Hepatocyte (in vitro differentiated cells): ENCODE measurements around the gene CELA2A.
"Not testable (repeated sequence)": the region's sequence is repeated elsewhere in the genome, so short reads cannot be mapped to it uniquely, and the experiment has no call there.

Experiments
- CTCF ChIP-seq: fragments of 200-600 bp; sonication (generic); IDR thresholded peaks from 2 replicates; pipeline ENCODE4 v1.5.1; 2016; ENCODE audit warnings: antibody characterized with exemption, mild to moderate bottlenecking; ENCODE audit not compliant: poor library complexity
- EZH2 ChIP-seq: fragments of 200-600 bp; sonication (generic); IDR thresholded peaks from 2 replicates; pipeline ENCODE4 v1.6.1; 2016; ENCODE audit warnings: antibody characterized with exemption, mild to moderate bottlenecking, borderline replicate concordance
- EZH2phosphoT487 ChIP-seq: fragments of 200-600 bp; sonication (generic); IDR thresholded peaks from one replicate; pipeline ENCODE4 v1.6.1; 2018; ENCODE audit warnings: antibody characterized with exemption, mild to moderate bottlenecking, low read depth, moderate library complexity; ENCODE audit not compliant: unreplicated experiment, severe bottlenecking

GRCh38 chr1:15463064-15463800 lies 6.7 kb downstream of the CELA2A start:
- not testable (repeated sequence) for TF ChIP-seq CTCF, EZH2, EZH2phosphoT487
